Measurements from ENCODE around the gene ARID4B. TPM values are rescaled to one million over a fixed set of nuclear protein-coding genes. Genes with fewer than 3 reads are reported as not detected.

Gene ARID4B
- total and polyA plus RNA-seq, 2 of the 13 experiments (the other 11 are each of a cell fraction or from before 2014, with no cell fraction given): 9.7 to 24.6 TPM

DNA sequence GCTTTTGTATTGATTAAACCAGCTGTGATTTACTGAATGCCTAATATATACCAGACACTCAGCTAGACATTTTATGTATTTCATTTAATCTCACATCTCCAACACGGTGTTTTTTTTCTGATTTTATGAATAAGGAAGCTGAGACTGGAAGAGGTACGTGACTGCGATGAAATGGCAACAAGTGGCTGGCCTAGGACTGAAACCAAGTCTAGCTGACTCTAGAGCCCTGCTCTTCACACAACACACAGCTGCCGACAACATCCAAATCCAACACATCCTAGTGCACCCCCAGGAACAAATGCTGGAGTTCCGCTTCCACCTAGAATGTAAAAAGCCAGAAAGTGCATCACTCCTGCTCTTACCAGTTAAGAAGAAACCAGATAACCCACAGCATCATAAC is 188.7 kb downstream of the ARID4B start:
- Histone ChIP-seq H3K4me2 (ENCODE audit: low read depth, low read length) (no peak overlapping the region), H3K9me3 (ENCODE audit: low read length) (no peaks in the 10 kb centered on the region), H3K9ac (ENCODE audit: insufficient read depth, low read depth, low read length) (no peak overlapping the region), H3K27me3 (ENCODE audit: control insufficient read depth in 1 of 2, insufficient read depth in 2 of 2, low read length in 2 of 2) (no peaks in the 10 kb centered on the region), H3K4me1 (ENCODE audit: insufficient read depth, low read length) (no peaks in the 10 kb centered on the region), H3K79me2 (ENCODE audit: insufficient read depth, low read length) (peaks cover 9% of the 10 kb centered on the region), H4K20me1 (ENCODE audit: insufficient read depth, low read length) (no peaks in the 10 kb centered on the region), H3K4me3 (replicated peaks in 1 of 3; ENCODE audit: insufficient read depth in 1 of 3, low read depth in 2 of 3, low read length in 3 of 3) (no peak overlapping the region), H3K36me3 (replicated peaks in 1 of 2; ENCODE audit: control insufficient read depth in 1 of 2, insufficient read depth in 2 of 2, low read length in 2 of 2) (peaks cover 29 to 69% of the 10 kb centered on the region in 2 experiments), H2AFZ (ENCODE audit: low read length) (no peak overlapping the region), H3K27ac (ENCODE audit: extremely low read length, insufficient read depth, low read length) (no peak overlapping the region)
- ChIA-PET POLR2A (interaction anchor here (1.4 to 1.8 kb wide), 2 partner anchors 9 to 22 kb away, joined by 3 to 6 read pairs; partner anchors contain the start of gene RBM34), CTCF (ENCODE audit: low intra/inter-chr PET ratio, low total read pairs) (no interaction called here)
- intact Hi-C loops (cut with micrococcal nuclease; ENCODE audit: unreplicated experiment) (no loop called here), in situ Hi-C loops (cut with HindIII; ENCODE audit: extremely low pct_ligation_motif_present, low pct_unique_long_range_greater_than_20kb) (no loop called here)
- no peak for FAIRE-seq
- over 99% methylated on average over 5 of the region's 5 CpGs for WGBS (ENCODE audit: low lambda C conversion rate)
- TF ChIP-seq ZNF777 (CRISPR knock-in tag; IDR thresholded peaks at IDR 0.05): no peak
- TF ChIP-seq RFX5 (IDR thresholded peaks at IDR 0.05; ENCODE audit: low read depth, low read length): no peak
- TF ChIP-seq, protein P1, sequence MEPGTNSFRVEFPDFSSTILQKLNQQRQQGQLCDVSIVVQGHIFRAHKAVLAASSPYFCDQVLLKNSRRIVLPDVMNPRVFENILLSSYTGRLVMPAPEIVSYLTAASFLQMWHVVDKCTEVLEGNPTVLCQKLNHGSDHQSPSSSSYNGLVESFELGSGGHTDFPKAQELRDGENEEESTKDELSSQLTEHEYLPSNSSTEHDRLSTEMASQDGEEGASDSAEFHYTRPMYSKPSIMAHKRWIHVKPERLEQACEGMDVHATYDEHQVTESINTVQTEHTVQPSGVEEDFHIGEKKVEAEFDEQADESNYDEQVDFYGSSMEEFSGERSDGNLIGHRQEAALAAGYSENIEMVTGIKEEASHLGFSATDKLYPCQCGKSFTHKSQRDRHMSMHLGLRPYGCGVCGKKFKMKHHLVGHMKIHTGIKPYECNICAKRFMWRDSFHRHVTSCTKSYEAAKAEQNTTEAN (CRISPR knock-in tag; conservative IDR thresholded peaks at IDR 0.05): no peak
- TF ChIP-seq EHMT2 (IDR thresholded peaks at IDR 0.05; ENCODE audit: borderline replicate concordance, low read depth, low read length): no peak
- BruUV-seq (replicated peaks): no TSS peak
- no peak for ATAC-seq
- no peak for DNase-seq (ENCODE audit: low spot score)

DNA sequence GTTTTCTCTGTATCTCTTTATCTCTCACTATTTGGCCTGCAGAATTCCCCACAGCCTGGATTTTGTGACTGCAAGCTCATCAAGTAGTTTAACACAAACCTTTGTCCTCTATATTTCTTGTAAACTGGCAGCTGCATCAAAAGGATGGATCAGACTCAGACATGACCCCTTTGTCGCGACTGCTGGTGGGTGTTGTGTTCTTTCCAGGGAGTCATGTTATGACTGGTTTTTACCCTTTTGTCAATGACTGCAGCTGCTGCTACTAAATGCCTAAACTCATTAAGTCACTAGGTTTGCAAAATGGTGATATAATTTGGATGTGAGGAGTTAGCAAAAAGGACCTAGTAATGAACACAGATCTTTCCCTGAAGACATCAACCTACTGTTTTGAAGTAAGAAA is 189.2 kb downstream of the ARID4B start:
- Histone ChIP-seq H3K9ac (ENCODE audit: insufficient read depth, low read depth, low read length) (no peak overlapping the region), H3K27ac (ENCODE audit: extremely low read length, insufficient read depth, low read length) (no peak overlapping the region), H3K4me1 (ENCODE audit: insufficient read depth, low read length) (no peaks in the 10 kb centered on the region), H2AFZ (ENCODE audit: low read length) (no peak overlapping the region), H3K36me3 (replicated peaks in 1 of 2; ENCODE audit: control insufficient read depth in 1 of 2, insufficient read depth in 2 of 2, low read length in 2 of 2) (peaks cover 30 to 69% of the 10 kb centered on the region in 2 experiments), H3K27me3 (ENCODE audit: control insufficient read depth in 1 of 2, insufficient read depth in 2 of 2, low read length in 2 of 2) (no peaks in the 10 kb centered on the region), H3K9me3 (ENCODE audit: low read length) (no peaks in the 10 kb centered on the region), H3K4me2 (ENCODE audit: low read depth, low read length) (no peak overlapping the region), H4K20me1 (ENCODE audit: insufficient read depth, low read length) (no peaks in the 10 kb centered on the region), H3K4me3 (replicated peaks in 1 of 3; ENCODE audit: insufficient read depth in 1 of 3, low read depth in 2 of 3, low read length in 3 of 3) (no peak overlapping the region), H3K79me2 (ENCODE audit: insufficient read depth, low read length) (peaks cover 6% of the 10 kb centered on the region)
- ATAC-seq (no peak), FAIRE-seq (no peak), DNase-seq (ENCODE audit: low spot score) (no peak)
- intact Hi-C loops (cut with micrococcal nuclease; ENCODE audit: unreplicated experiment) (no loop called here), in situ Hi-C loops (cut with HindIII; ENCODE audit: extremely low pct_ligation_motif_present, low pct_unique_long_range_greater_than_20kb) (no loop called here)
- CTCF ChIA-PET (ENCODE audit: low intra/inter-chr PET ratio, low total read pairs): no interaction called here
- POLR2A ChIA-PET: interaction anchor here (1.4 to 1.8 kb wide), 2 partner anchors 9 to 22 kb away, joined by 3 to 6 read pairs; partner anchors contain the start of gene RBM34
- 100% methylated on average over 2 of the region's 2 CpGs for WGBS (ENCODE audit: low lambda C conversion rate)
- BruUV-seq (replicated peaks): no TSS peak
- no peak for TF ChIP-seq RELA (CRISPR knock-in tag; IDR thresholded peaks at IDR 0.05)
- TF ChIP-seq ZNF143 (CRISPR knock-in tag; IDR thresholded peaks at IDR 0.05): no peak
- TF ChIP-seq ZNF124 (CRISPR knock-in tag; IDR thresholded peaks at IDR 0.05): no peak
- TF ChIP-seq SSRP1 (CRISPR knock-in tag; IDR thresholded peaks at IDR 0.05): no peak
- TF ChIP-seq, protein P2, sequence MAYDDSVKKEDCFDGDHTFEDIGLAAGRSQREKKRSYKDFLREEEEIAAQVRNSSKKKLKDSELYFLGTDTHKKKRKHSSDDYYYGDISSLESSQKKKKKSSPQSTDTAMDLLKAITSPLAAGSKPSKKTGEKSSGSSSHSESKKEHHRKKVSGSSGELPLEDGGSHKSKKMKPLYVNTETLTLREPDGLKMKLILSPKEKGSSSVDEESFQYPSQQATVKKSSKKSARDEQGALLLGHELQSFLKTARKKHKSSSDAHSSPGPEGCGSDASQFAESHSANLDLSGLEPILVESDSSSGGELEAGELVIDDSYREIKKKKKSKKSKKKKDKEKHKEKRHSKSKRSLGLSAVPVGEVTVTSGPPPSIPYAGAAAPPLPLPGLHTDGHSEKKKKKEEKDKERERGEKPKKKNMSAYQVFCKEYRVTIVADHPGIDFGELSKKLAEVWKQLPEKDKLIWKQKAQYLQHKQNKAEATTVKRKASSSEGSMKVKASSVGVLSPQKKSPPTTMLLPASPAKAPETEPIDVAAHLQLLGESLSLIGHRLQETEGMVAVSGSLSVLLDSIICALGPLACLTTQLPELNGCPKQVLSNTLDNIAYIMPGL (CRISPR knock-in tag; IDR thresholded peaks at IDR 0.05; ENCODE audit: borderline replicate concordance in 1 of 2, low read depth in 1 of 2): no peak
- TF ChIP-seq, protein P3, sequence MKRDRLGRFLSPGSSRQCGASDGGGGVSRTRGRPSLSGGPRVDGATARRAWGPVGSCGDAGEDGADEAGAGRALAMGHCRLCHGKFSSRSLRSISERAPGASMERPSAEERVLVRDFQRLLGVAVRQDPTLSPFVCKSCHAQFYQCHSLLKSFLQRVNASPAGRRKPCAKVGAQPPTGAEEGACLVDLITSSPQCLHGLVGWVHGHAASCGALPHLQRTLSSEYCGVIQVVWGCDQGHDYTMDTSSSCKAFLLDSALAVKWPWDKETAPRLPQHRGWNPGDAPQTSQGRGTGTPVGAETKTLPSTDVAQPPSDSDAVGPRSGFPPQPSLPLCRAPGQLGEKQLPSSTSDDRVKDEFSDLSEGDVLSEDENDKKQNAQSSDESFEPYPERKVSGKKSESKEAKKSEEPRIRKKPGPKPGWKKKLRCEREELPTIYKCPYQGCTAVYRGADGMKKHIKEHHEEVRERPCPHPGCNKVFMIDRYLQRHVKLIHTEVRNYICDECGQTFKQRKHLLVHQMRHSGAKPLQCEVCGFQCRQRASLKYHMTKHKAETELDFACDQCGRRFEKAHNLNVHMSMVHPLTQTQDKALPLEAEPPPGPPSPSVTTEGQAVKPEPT (CRISPR knock-in tag; IDR thresholded peaks at IDR 0.05; ENCODE audit: low read depth): no peak

Measured in HepG2 (cell line).